ENCODE measurements around the gene CHRNB1.

GRCh38 chr17:7437950-7438614 is 6.8 kb upstream of the CHRNB1 start:
- TF ChIP-seq POLR2A (IDR thresholded peaks at IDR 0.05) = no peak
- no peak for TF ChIP-seq CTCF (IDR thresholded peaks at IDR 0.05)

All from body of pancreas (tissue), 4 donors.